Esophagus squamous epithelium (tissue), 5 donors: ENCODE data around the gene PVR. TPM values are rescaled to one million over a fixed set of nuclear protein-coding genes. Genes with fewer than 3 reads are reported as not detected.
"Not testable (repeated sequence)": the region's sequence is repeated elsewhere in the genome, so short reads cannot be mapped to it uniquely, and the experiment has no call there.

Experiments used
- DNase-seq: peaks from one replicate; lab custom pipeline; 2025; lab: John Stamatoyannopoulos, UW
- H3K27ac ChIP-seq, 4 donors: fragments of 200-600 bp; sonication (generic); one replicate each; pipeline ENCODE4 v1.5.1; 2016 to 2019; ENCODE audit warnings: mild to moderate bottlenecking in 1 of 4
- H3K27me3 ChIP-seq, 4 donors: fragments of 200-600 bp; sonication (generic); 1 replicate in 3 of 4; 2 replicates in 1 of 4; pipeline versions ENCODE4 v1.5.1 to v1.6.0; 2017 to 2021; ENCODE audit warnings: antibody characterized with exemption in 1 of 4
- H3K36me3 ChIP-seq, 3 donors: fragments of 200-600 bp; sonication (generic); one replicate each; pipeline ENCODE4 v1.5.1; 2016 to 2019
- H3K4me1 ChIP-seq, 3 donors: fragments of 200-600 bp; sonication (generic); one replicate each; pipeline ENCODE4 v1.5.1; 2017 to 2019
- H3K4me3 ChIP-seq, 4 donors: fragments of 200-600 bp; sonication (generic); 1 replicate in 3 of 4; 2 replicates in 1 of 4; pipeline ENCODE4 v1.5.1; 2016 to 2019; ENCODE audit warnings: mild to moderate bottlenecking in 2 of 4, moderate library complexity in 1 of 4
- H3K9me3 ChIP-seq, 3 donors: fragments of 200-600 bp; sonication (generic); one replicate each; pipeline ENCODE4 v1.5.1; 2016 to 2019
- POLR2A ChIP-seq, 4 donors: fragments of 450-650 bp; IDR thresholded peaks; one replicate each; pipeline ENCODE4 v1.6.1; 2017; ENCODE audit warnings: antibody characterized with exemption in 4 of 4, mild to moderate bottlenecking in 4 of 4, moderate library complexity in 3 of 4
- WGBS, 2 donors: methylation state at CpG; one replicate each; pipeline ENCODE4 v1.1.5; 2018; 5-methylcytosine and 5-hydroxymethylcytosine counted together
- intact Hi-C: fragments of 100-400 bp; cut with DNase I; formaldehyde crosslinking; loops from one replicate; pipeline ENCODE4 v1.15.0; 2022
- total RNA-seq, 4 donors: library from RNA; depleted of rRNA; stranded (reverse); fragments of >200 nt; gene quantifications; one replicate each; pipeline ENCODE4 v1.1.0, GENCODE V29; 2016
- TF ChIP-seq, protein P1 (sequence below), 6 experiments: fragments of 450-650 bp in 4 of 6; fragments of 200-600 bp in 2 of 6; sonication (generic) in 2 of 6; IDR thresholded peaks; one replicate each; pipeline ENCODE4 v1.5.1; 2016 to 2019; ENCODE audit warnings: antibody characterized with exemption in 6 of 6, mild to moderate bottlenecking in 4 of 6, moderate library complexity in 4 of 6
- donor health status: DM: yes; HTN: yes; CAD: no.

Gene PVR
- total RNA-seq, 4 donors from 2014 or later, result 13.2 to 21.9 (median 20.9) TPM

GRCh38 chr19:44668985-44669764 lies 25.5 kb downstream of the PVR start:
- intact Hi-C loops, result no loop called here
- Histone ChIP-seq H3K9me3 (no peaks in the 10 kb centered on the region), H3K4me1 (peaks cover 0 to 26% (median 8%) of the 10 kb centered on the region in 3 donors), H3K27ac (no peak overlapping the region), H3K4me3 (no peak overlapping the region), H3K27me3 (no peaks in the 10 kb centered on the region), H3K36me3 (no peaks in the 10 kb centered on the region)
- DNase-seq, result no peak
- WGBS, 2 donors, result 85 to 92% methylated on average over 2 of the region's 2 CpGs
- no peak for TF ChIP-seq POLR2A (IDR thresholded peaks at IDR 0.05)
- TF ChIP-seq, protein P1, sequence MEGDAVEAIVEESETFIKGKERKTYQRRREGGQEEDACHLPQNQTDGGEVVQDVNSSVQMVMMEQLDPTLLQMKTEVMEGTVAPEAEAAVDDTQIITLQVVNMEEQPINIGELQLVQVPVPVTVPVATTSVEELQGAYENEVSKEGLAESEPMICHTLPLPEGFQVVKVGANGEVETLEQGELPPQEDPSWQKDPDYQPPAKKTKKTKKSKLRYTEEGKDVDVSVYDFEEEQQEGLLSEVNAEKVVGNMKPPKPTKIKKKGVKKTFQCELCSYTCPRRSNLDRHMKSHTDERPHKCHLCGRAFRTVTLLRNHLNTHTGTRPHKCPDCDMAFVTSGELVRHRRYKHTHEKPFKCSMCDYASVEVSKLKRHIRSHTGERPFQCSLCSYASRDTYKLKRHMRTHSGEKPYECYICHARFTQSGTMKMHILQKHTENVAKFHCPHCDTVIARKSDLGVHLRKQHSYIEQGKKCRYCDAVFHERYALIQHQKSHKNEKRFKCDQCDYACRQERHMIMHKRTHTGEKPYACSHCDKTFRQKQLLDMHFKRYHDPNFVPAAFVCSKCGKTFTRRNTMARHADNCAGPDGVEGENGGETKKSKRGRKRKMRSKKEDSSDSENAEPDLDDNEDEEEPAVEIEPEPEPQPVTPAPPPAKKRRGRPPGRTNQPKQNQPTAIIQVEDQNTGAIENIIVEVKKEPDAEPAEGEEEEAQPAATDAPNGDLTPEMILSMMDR (IDR thresholded peaks at IDR 0.05), result no peak

GRCh38 chr19:44670027-44670426 lies 26.3 kb downstream of the PVR start:
- DNase-seq, H3K27me3 ChIP-seq, H3K36me3 ChIP-seq, intact Hi-C loops, H3K9me3 ChIP-seq, H3K27ac ChIP-seq, H3K4me3 ChIP-seq: not testable (repeated sequence)
- WGBS, 2 donors, result 94 to 96% methylated on average over 2 of the region's 2 CpGs
- H3K4me1 ChIP-seq, result peaks cover 0 to 26% (median 8%) of the 10 kb centered on the region in 3 donors

- Histone ChIP-seq H3K9me3 (no peaks in the 10 kb centered on the region), H3K36me3 (no peaks in the 10 kb centered on the region), H3K4me1 (peaks cover 0 to 18% (median 8%) of the 10 kb centered on the region in 3 donors), H3K27me3 (no peaks in the 10 kb centered on the region), H3K27ac (peak within 1 kb of the TSS; percentile 42 to 67 (median 45)), H3K4me3 (no peak within 1 kb of the TSS)
- no peak for DNase-seq
- no peak for TF ChIP-seq POLR2A (IDR thresholded peaks at IDR 0.05)
- TF ChIP-seq, protein P1 (IDR thresholded peaks at IDR 0.05), result no peak
- intact Hi-C loops, result no loop called here
- 30 to 34% methylated on average over 2 of the region's 2 CpGs for WGBS, 2 donors
These were observed 27.7 kb downstream of the PVR start, which contains the start of gene CEACAM19 for GRCh38 chr19:44671400-44671799. Gene CEACAM19 (plus strand): TSS chr19:44671482. CDS start chr19:44671932, 450 bp downstream.

DNA sequence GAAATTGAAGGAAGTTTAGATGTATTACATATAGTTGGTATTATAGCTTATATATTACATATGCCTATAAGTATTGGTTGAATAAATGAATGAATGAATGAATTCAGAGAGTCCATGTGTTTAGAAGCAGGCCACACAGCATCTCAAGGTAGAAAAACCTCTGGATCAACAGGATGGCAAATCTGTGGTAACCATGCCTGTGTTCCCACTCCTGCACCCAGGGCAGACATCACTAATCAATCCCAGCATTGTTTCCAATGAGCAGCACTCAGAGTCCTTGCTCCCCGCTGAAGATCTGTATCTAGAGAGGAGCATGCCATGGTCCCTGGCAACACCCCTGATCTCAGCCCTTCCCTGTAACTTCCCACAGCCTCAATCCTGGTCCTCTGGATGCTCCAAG lies 28.5 kb downstream of the PVR start:
- Histone ChIP-seq H3K27me3 (no peaks in the 10 kb centered on the region), H3K27ac (no peak overlapping the region), H3K9me3 (no peaks in the 10 kb centered on the region), H3K36me3 (no peaks in the 10 kb centered on the region), H3K4me3 (no peak overlapping the region), H3K4me1 (peaks cover 0 to 13% (median 8%) of the 10 kb centered on the region in 3 donors)
- 67 to 70% methylated on average over 1 of the region's 1 CpG for WGBS, 2 donors
- no peak for TF ChIP-seq POLR2A (IDR thresholded peaks at IDR 0.05)
- TF ChIP-seq, protein P1 (IDR thresholded peaks at IDR 0.05), result no peak
- intact Hi-C loops, result no loop called here
- no peak for DNase-seq

GRCh38 chr19:44673510-44673909 lies 29.8 kb downstream of the PVR start:
- intact Hi-C loops, result no loop called here
- no peak overlapping the region for H3K27ac ChIP-seq
- H3K4me1 ChIP-seq, result peaks cover 0 to 13% (median 8%) of the 10 kb centered on the region in 3 donors
- H3K36me3 ChIP-seq, result no peaks in the 10 kb centered on the region
- DNase-seq, result no peak
- H3K4me3 ChIP-seq, result no peak overlapping the region
- 78 to 91% methylated on average over 4 of the region's 4 CpGs for WGBS, 2 donors
- no peaks in the 10 kb centered on the region for H3K27me3 ChIP-seq
- no peaks in the 10 kb centered on the region for H3K9me3 ChIP-seq
- TF ChIP-seq, protein P1 (IDR thresholded peaks at IDR 0.05), result no peak
- no peak for TF ChIP-seq POLR2A (IDR thresholded peaks at IDR 0.05)
